GM12878 (cell line): ENCODE data around the gene FRMD5. TPM values are rescaled to one million over a fixed set of nuclear protein-coding genes. Genes with fewer than 3 reads are reported as not detected.

Source experiments
- ATAC-seq: fragments of 200-7000 bp; cut with Tn5 transposase; 3 replicates; pipeline ENCODE4 v1.9.1; 2020; ENCODE audit warnings: mild to moderate bottlenecking, moderate library complexity
- BruUV-seq: library from RNA; stranded (reverse); fragments of 400-500 nt; replicated peaks from 2 replicates; lab custom pipeline; 2021; lab: Mats Ljungman, UMichigan
- CTCF ChIA-PET: fragments of 300-600 bp; sonication (Branson Sonifier 250); formaldehyde crosslinking; extraction: SDS; loops from one replicate; lab custom pipeline; 2021; ENCODE audit warnings: inconsistent platforms; lab: Yijun Ruan, JAX
- POLR2A ChIA-PET: fragments of 350-600 bp; formaldehyde crosslinking; extraction: SDS; loops from one replicate; lab custom pipeline; 2021; ENCODE audit warnings: inconsistent platforms; lab: Charles Lee
- RAD21 ChIA-PET: fragments of 300-600 bp; sonication (Branson Sonifier 250); formaldehyde crosslinking; loops from one replicate; lab custom pipeline; 2023; ENCODE audit warnings: antibody characterized with exemption; ENCODE audit not compliant: unreplicated experiment; lab: Charles Lee
- SMC1A ChIA-PET: fragments of 300-600 bp; sonication (Branson Sonifier 250); formaldehyde crosslinking; loops from one replicate; lab custom pipeline; 2023; ENCODE audit not compliant: unreplicated experiment, uncharacterized antibody; lab: Charles Lee
- DNase-seq: peaks from one replicate; pipeline ENCODE4 v3.0.0-alpha.2; 2011; ENCODE audit warnings: low read depth, low spot score
- FAIRE-seq: peaks from 3 replicates; lab custom pipeline; 2011; peaks lifted over from hg19 to GRCh38; lab: Jason Lieb, UNC
- H2AFZ ChIP-seq: 2 replicates; pipeline ENCODE4 v1.6.0; 2011; ENCODE audit warnings: low read depth, low read length, control low read depth; ENCODE audit not compliant: control insufficient read depth
- H3K27ac ChIP-seq: 2 replicates; pipeline ENCODE4 v1.5.1; 2011; ENCODE audit warnings: control low read depth; ENCODE audit not compliant: control insufficient read depth, insufficient read depth
- H3K27me3 ChIP-seq, 2 experiments: replicated peaks in 1 of 2; 2 replicates each; pipeline versions ENCODE4 v1.6.0 to v1.6.1; 2011; ENCODE audit warnings: low read length in 1 of 2; ENCODE audit not compliant: control insufficient read depth in 2 of 2, insufficient read depth in 2 of 2
- H3K36me3 ChIP-seq, 2 experiments: 2 replicates each; pipeline ENCODE4 v1.5.1; 2011; ENCODE audit warnings: low read length in 1 of 2; ENCODE audit not compliant: control insufficient read depth in 2 of 2, insufficient read depth in 2 of 2
- H3K4me1 ChIP-seq: 2 replicates; pipeline ENCODE4 v1.6.1; 2011; ENCODE audit warnings: mild to moderate bottlenecking, low read length, moderate library complexity, mixed read lengths; ENCODE audit not compliant: control insufficient read depth, insufficient read depth
- H3K4me2 ChIP-seq: 2 replicates; pipeline ENCODE4 v1.6.0; 2011; ENCODE audit warnings: control low read depth; ENCODE audit not compliant: control insufficient read depth, insufficient read depth
- H3K4me3 ChIP-seq: fragments of 200-600 bp; sonication (generic); 2 replicates; pipeline ENCODE4 v1.5.1; 2016
- H3K79me2 ChIP-seq: 2 replicates; pipeline ENCODE4 v1.6.0; 2011; ENCODE audit warnings: low read length; ENCODE audit not compliant: control insufficient read depth, insufficient read depth
- H3K9ac ChIP-seq: 2 replicates; pipeline ENCODE4 v1.8.0; 2011; ENCODE audit warnings: low read length, control low read depth, mixed read lengths; ENCODE audit not compliant: control insufficient read depth, insufficient read depth
- H3K9me3 ChIP-seq: replicated peaks from 3 replicates; pipeline ENCODE4 v1.5.1; 2011; ENCODE audit warnings: mild to moderate bottlenecking, low read length; ENCODE audit not compliant: control insufficient read depth, insufficient read depth
- H4K20me1 ChIP-seq: 2 replicates; pipeline ENCODE4 v1.6.0; 2011; ENCODE audit not compliant: control insufficient read depth, insufficient read depth
- BACH1 ChIP-seq: fragments of 450-650 bp; IDR thresholded peaks from 2 replicates; pipeline ENCODE4 v1.6.1; 2017; ENCODE audit warnings: mild to moderate bottlenecking, borderline replicate concordance
- CBFB ChIP-seq: IDR thresholded peaks from 2 replicates; pipeline ENCODE4 v1.6.1; 2016; ENCODE audit warnings: antibody characterized with exemption, low read depth
- CHD1 ChIP-seq: IDR thresholded peaks from 2 replicates; pipeline ENCODE4 v1.6.1; 2012; ENCODE audit warnings: low read depth, low read length, improper control_type of control experiment
- EP300 ChIP-seq, 2 experiments: fragments of 150-350 bp in 1 of 2; IDR thresholded peaks; 2 replicates each; pipeline ENCODE4 v1.6.1; 2011 to 2012; ENCODE audit warnings: low read depth in 2 of 2, low read length in 2 of 2, borderline replicate concordance in 1 of 2, improper control_type of control experiment in 1 of 2, inconsistent platforms in 1 of 2; ENCODE audit not compliant: control insufficient read depth in 1 of 2
- KDM1A ChIP-seq: fragments of 200-600 bp; sonication (generic); IDR thresholded peaks from 2 replicates; pipeline ENCODE4 v1.6.1; 2016; ENCODE audit warnings: borderline replicate concordance
- NFYB ChIP-seq: IDR thresholded peaks from 2 replicates; pipeline ENCODE4 v1.6.1; 2011; ENCODE audit warnings: low read depth, mild to moderate bottlenecking, low read length, improper control_type of control experiment, moderate library complexity; ENCODE audit not compliant: insufficient read depth
- RB1 ChIP-seq: fragments of 450-650 bp; formaldehyde crosslinking; IDR thresholded peaks from 2 replicates; pipeline ENCODE4 v1.6.1; 2017; ENCODE audit warnings: mild to moderate bottlenecking, borderline replicate concordance
- RELA ChIP-seq: fragments of 450-650 bp; IDR thresholded peaks from 2 replicates; pipeline ENCODE4 v1.8.0; 2014; ENCODE audit warnings: borderline replicate concordance; ENCODE audit not compliant: partially characterized antibody
- TARDBP ChIP-seq: IDR thresholded peaks from 2 replicates; pipeline ENCODE4 v1.6.1; 2016; ENCODE audit warnings: borderline replicate concordance
- WGBS: methylation state at CpG from one replicate; pipeline ENCODE4 v1.1.6; 2016; ENCODE audit warnings: low lambda C conversion rate; ENCODE audit not compliant: insufficient replicate concordance, insufficient coverage; ENCODE audit errors: missing lambda C conversion rate; 5-methylcytosine and 5-hydroxymethylcytosine counted together
- in situ Hi-C: fragments of 300-500 bp; cut with MboI; formaldehyde crosslinking; loops from 9 replicates; pipeline ENCODE4 v1.14.3; 2018; ENCODE audit warnings: mixed read lengths
- intact Hi-C: fragments of 100-400 bp; cut with micrococcal nuclease; formaldehyde crosslinking; loops from one replicate; pipeline ENCODE4 v1.14.2; 2022; ENCODE audit not compliant: unreplicated experiment
- polyA plus RNA-seq, 11 experiments: library from polyadenylated mRNA; depleted of rRNA in 4 of 11; unstranded in 6 of 11; stranded (reverse) in 5 of 11; fragments of >200 nt; fragmentation: Nextera tagmentation in 4 of 11; fragmentation: Illumina TruSeq in 1 of 11; extraction: Ambion mirVana in 4 of 11; extraction: Trizol in 1 of 11; gene quantifications; 1 replicate in 1 of 11; 2 replicates in 10 of 11; pipeline versions ENCODE4 v1.2.1 to v1.2.3, GENCODE V29; 2011 to 2016; ENCODE audit warnings: inconsistent platforms in 2 of 11, missing spikeins in 2 of 11, low read depth in 1 of 11
- total RNA-seq, 4 experiments: library from RNA; depleted of rRNA in 3 of 4; stranded (reverse); fragments of >200 nt in 3 of 4; fragmentation: Illumina TruSeq in 1 of 4; extraction: Trizol in 1 of 4; gene quantifications; 2 replicates each; pipeline versions ENCODE4 v1.2.1 to v1.2.3, GENCODE V29; 2013 to 2021
- TF ChIP-seq, protein P1 (sequence below): IDR thresholded peaks from 2 replicates; pipeline ENCODE4 v1.6.1; 2012; ENCODE audit warnings: improper control_type of control experiment, low read depth, low read length; ENCODE audit not compliant: insufficient replicate concordance
- TF ChIP-seq, protein P2 (sequence below): IDR thresholded peaks from 2 replicates; pipeline ENCODE4 v1.6.1; 2011; ENCODE audit warnings: borderline replicate concordance, low read depth, mild to moderate bottlenecking, moderate library complexity, low read length; ENCODE audit not compliant: insufficient read depth, poor library complexity, severe bottlenecking
- TF ChIP-seq, protein P3 (sequence below): fragments of 450-650 bp; IDR thresholded peaks from 2 replicates; pipeline ENCODE4 v1.6.1; 2017; ENCODE audit warnings: mild to moderate bottlenecking, low read depth, inconsistent platforms; ENCODE audit not compliant: poor library complexity, severe bottlenecking

Gene FRMD5
- total and polyA plus RNA-seq, 10 of the 15 experiments (the other 5 are each of a cell fraction or from before 2014, with no cell fraction given), result 0.26 to 6.4 (median 0.68) TPM; not detected in 1

DNA sequence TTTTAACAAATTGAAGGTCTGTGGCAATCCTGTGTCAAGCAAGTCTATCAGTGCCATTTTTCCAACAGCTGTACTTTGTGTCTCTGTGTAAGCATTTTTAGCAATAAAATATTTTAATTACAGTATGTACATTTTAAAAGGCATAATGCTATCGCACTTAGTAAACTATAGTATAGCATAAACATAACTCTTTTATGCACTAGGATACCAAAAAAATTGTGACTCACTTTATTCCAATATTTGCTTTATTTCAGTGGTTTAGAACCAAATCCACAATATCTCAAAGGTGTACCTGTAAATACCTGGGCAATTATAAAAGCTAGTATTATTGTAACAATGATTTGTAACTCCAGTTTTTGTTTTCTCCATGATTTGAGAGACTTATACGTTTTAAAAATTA, 46.5 kb downstream of the FRMD5 start:
- no peaks in the 10 kb centered on the region for H3K4me1 ChIP-seq
- WGBS, result 44% methylated on average over 2 of the region's 2 CpGs
- H3K4me3 ChIP-seq, result no peak overlapping the region
- DNase-seq, result no peak
- no peak for FAIRE-seq
- BruUV-seq, result no TSS peak
- no peak overlapping the region for H3K27ac ChIP-seq
- no peak for ATAC-seq
- in situ Hi-C loops (no loop called here), intact Hi-C loops (no loop called here)
- ChIA-PET CTCF (no interaction called here), RAD21 (no interaction called here), SMC1A (no interaction called here), POLR2A (no interaction called here)
- no peaks in the 10 kb centered on the region for H3K9me3 ChIP-seq
- H3K79me2 ChIP-seq, result no peaks in the 10 kb centered on the region
- no peaks in the 10 kb centered on the region for H3K36me3 ChIP-seq
- H3K9ac ChIP-seq, result no peak overlapping the region
- no peak overlapping the region for H3K4me2 ChIP-seq
- H4K20me1 ChIP-seq, result no peaks in the 10 kb centered on the region
- H2AFZ ChIP-seq, result no peak overlapping the region
- no peaks in the 10 kb centered on the region for H3K27me3 ChIP-seq
- TF ChIP-seq BACH1 (no peak), EP300 (IDR thresholded peaks at IDR 0.05; ENCODE audit: borderline replicate concordance in 1 of 2, control insufficient read depth in 1 of 2, low read depth in 2 of 2, low read length in 2 of 2) (no peak), CHD1 (no peak), KDM1A (no peak), RELA (no peak), TARDBP (no peak), NFYB (no peak), CBFB (no peak), RB1 (no peak)
- TF ChIP-seq, protein P1, sequence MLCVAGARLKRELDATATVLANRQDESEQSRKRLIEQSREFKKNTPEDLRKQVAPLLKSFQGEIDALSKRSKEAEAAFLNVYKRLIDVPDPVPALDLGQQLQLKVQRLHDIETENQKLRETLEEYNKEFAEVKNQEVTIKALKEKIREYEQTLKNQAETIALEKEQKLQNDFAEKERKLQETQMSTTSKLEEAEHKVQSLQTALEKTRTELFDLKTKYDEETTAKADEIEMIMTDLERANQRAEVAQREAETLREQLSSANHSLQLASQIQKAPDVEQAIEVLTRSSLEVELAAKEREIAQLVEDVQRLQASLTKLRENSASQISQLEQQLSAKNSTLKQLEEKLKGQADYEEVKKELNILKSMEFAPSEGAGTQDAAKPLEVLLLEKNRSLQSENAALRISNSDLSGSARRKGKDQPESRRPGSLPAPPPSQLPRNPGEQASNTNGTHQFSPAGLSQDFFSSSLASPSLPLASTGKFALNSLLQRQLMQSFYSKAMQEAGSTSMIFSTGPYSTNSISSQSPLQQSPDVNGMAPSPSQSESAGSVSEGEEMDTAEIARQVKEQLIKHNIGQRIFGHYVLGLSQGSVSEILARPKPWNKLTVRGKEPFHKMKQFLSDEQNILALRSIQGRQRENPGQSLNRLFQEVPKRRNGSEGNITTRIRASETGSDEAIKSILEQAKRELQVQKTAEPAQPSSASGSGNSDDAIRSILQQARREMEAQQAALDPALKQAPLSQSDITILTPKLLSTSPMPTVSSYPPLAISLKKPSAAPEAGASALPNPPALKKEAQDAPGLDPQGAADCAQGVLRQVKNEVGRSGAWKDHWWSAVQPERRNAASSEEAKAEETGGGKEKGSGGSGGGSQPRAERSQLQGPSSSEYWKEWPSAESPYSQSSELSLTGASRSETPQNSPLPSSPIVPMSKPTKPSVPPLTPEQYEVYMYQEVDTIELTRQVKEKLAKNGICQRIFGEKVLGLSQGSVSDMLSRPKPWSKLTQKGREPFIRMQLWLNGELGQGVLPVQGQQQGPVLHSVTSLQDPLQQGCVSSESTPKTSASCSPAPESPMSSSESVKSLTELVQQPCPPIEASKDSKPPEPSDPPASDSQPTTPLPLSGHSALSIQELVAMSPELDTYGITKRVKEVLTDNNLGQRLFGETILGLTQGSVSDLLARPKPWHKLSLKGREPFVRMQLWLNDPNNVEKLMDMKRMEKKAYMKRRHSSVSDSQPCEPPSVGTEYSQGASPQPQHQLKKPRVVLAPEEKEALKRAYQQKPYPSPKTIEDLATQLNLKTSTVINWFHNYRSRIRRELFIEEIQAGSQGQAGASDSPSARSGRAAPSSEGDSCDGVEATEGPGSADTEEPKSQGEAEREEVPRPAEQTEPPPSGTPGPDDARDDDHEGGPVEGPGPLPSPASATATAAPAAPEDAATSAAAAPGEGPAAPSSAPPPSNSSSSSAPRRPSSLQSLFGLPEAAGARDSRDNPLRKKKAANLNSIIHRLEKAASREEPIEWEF, result no peak
- TF ChIP-seq, protein P2, sequence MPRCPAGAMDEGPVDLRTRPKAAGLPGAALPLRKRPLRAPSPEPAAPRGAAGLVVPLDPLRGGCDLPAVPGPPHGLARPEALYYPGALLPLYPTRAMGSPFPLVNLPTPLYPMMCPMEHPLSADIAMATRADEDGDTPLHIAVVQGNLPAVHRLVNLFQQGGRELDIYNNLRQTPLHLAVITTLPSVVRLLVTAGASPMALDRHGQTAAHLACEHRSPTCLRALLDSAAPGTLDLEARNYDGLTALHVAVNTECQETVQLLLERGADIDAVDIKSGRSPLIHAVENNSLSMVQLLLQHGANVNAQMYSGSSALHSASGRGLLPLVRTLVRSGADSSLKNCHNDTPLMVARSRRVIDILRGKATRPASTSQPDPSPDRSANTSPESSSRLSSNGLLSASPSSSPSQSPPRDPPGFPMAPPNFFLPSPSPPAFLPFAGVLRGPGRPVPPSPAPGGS, result no peak
- TF ChIP-seq, protein P3, sequence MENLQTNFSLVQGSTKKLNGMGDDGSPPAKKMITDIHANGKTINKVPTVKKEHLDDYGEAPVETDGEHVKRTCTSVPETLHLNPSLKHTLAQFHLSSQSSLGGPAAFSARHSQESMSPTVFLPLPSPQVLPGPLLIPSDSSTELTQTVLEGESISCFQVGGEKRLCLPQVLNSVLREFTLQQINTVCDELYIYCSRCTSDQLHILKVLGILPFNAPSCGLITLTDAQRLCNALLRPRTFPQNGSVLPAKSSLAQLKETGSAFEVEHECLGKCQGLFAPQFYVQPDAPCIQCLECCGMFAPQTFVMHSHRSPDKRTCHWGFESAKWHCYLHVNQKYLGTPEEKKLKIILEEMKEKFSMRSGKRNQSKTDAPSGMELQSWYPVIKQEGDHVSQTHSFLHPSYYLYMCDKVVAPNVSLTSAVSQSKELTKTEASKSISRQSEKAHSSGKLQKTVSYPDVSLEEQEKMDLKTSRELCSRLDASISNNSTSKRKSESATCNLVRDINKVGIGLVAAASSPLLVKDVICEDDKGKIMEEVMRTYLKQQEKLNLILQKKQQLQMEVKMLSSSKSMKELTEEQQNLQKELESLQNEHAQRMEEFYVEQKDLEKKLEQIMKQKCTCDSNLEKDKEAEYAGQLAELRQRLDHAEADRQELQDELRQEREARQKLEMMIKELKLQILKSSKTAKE, result no peak
